SW480 (cell line): Measurements from ENCODE around the gene USP31.
A peak's percentile ranks its signal among the peaks of the same experiment; 100 is the strongest.

ENCODE experiments used
- DNase-seq: peaks from one replicate; pipeline ENCODE4 v3.0.0-alpha.2; 2016; ENCODE audit warnings: low spot score

Gene USP31

DNA sequence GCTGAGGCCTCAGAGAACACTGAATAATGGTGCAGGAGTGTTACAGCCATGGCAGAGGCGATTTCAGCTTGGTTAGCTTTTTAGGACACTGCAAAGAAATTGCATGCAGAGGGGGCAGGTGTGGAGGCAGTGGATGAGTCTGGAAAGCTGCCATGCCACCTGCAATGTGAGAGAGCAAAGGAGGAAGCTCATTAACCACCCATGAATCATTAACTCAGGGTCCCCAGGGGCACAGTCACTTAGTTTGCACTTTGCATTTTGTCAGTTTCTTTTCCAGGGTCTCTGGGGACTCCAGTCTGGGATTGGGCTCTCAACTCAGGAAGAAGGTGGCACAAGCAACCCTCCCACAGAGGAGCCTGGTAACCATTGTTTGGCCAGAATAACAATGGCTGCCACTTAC, 132.9 kb downstream of the USP31 start:
- no peak for DNase-seq

- DNase-seq = no peak
Measured at GRCh38 chr16:23015580-23015979, 133.7 kb downstream of the USP31 start.

DNA sequence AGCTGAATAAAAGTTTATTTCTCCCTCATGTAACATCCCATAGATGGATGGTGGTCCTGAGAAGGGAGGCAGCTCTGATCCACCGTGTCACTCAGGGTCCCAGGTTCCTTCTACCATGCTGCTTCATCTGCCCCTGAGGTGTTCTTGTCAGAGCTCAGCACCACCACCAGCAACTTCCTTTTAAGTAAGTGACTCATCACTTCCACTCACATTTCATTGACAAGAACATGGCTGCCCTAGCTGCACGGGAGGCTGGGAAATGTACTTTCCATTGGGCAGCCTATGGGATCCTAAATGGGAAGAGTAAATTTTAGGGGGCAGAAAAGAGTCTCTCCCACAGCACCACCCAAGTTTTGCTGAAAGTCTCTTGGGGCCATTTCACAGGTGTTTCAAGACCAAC, 134.7 kb downstream of the USP31 start:
- peak; percentile 6 for DNase-seq
